IPS DF 4.7 (cell line): ENCODE data around the gene ADAT1.

Source experiments
- DNase-seq: peaks from one replicate; pipeline ENCODE4 v3.0.0-alpha.2; 2013; ENCODE audit warnings: low spot score; ENCODE audit errors: extremely low read depth

Gene ADAT1

DNA sequence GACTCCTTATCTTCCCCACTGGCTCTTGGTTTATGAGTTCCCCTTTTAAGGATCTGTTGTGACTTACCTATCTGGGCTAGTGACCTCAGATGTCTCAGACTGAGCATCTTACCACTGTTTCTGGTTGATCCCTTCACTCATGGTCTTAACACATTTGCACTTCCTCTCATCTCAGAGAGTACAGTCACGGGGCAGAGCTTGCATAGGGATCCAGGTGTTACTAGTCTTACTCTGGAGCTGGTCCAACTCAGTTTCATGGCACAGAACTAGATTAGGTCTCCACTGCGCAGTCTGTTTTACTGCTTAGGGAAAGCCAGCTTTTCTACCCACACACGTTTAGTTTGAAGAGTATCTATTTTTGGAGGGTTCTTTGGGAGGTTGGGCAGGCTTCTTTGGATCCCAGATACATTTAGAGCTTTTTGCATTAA is 46.7 kb downstream of the ADAT1 start:
- no peak for DNase-seq

- DNase-seq = no peak
These were observed 47.1 kb downstream of the ADAT1 start for GRCh38 chr16:75575958-75576357.

- DNase-seq = no peak
These were observed 49.1 kb downstream of the ADAT1 start for GRCh38 chr16:75573955-75574354.

DNA sequence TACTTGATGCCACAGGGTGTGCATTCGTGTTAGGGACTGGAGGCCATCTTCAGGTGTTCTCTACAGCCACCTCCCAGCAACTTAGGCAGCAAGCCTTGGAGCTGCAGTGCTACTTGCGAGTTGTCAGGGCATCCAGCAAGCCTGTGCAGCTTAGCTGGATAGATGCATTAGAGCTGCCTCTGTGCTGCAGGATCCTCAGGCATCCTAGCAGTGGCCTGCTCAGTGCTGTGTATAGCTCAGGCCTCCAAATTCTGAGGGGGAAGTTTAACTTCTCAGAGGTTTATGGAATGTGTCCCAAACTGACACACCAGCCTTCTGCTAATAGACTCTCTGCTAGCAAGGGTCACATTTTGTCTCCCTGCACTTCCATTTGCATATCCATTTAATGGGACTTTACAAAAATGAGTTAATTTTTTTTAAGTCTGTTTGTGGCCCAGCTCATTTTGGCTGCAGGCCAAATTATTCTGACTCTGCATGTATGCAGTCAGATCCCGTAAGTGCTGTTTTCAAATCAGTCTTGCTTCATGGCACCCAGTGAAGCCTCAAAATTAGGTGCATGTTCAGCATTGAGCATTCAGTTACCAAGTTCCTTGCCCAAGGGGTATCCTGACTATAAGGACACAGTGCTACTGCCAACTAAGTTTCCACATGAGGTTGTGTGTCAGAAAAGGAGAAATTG is 50.1 kb downstream of the ADAT1 start:
- DNase-seq = no peak

DNA sequence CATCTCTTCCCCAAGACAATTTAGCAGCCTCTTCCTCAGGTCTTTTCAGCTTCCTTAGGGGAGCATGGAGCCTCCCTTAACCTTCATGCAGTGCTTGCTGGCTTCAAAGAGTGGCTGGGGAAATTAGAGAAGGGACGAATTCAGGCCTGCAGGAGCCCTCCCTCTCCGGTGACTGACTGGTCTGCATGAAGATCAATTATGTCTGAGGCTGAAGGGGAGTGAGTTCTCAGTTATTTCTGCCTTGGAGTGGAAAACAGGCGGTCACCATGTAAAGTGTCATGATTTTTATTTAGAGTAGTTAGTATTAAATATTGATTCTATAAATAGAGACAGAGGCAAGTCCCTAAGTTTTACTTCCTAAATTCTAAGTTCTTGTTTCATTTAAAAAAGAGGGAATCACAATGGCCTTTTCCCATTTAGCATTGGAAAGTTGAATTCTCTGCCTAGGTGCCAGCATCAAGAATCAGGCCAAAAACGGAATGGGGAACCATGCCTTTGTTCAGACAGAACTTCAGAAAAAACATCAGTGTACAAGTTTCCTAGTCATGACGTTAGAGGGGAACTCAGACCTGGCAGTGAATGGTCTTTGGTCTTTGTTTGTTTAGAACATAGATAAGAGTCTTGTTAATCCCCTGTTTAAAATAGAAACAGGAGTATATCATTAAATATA is 52.5 kb downstream of the ADAT1 start:
- no peak for DNase-seq

DNA sequence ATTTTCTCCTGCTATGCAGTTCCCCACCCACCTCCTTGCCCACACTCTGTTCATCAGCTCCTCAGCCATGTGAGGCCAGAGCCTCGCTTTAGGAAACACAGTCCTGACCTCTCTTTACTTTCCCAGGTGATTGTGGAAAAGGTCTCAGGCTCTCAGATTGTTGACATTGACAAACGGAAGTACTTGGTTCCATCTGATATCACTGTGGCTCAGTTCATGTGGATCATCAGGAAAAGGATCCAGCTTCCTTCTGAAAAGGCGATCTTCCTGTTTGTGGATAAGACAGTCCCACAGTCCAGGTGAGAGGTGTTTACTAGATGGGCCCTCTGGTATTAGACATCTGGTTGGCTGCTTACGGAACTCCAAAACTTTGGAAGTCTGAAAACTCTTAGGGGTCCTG is 55.2 kb downstream of the ADAT1 start:
- no peak for DNase-seq

- DNase-seq = no peak
These were observed 56.3 kb downstream of the ADAT1 start for GRCh38 chr16:75566758-75567255.

- DNase-seq = no peak
These were observed 56.9 kb downstream of the ADAT1 start, which contains the start of gene GABARAPL2 for GRCh38 chr16:75566040-75566757. Gene GABARAPL2 (plus strand): TSS chr16:75566379. CDS start chr16:75566487, 108 bp downstream.

- DNase-seq = no peak
These were observed 57.4 kb downstream of the ADAT1 start for GRCh38 chr16:75565640-75566039.

- no peak for DNase-seq
These were observed 63.3 kb downstream of the ADAT1 start for GRCh38 chr16:75559564-75560372.

DNA sequence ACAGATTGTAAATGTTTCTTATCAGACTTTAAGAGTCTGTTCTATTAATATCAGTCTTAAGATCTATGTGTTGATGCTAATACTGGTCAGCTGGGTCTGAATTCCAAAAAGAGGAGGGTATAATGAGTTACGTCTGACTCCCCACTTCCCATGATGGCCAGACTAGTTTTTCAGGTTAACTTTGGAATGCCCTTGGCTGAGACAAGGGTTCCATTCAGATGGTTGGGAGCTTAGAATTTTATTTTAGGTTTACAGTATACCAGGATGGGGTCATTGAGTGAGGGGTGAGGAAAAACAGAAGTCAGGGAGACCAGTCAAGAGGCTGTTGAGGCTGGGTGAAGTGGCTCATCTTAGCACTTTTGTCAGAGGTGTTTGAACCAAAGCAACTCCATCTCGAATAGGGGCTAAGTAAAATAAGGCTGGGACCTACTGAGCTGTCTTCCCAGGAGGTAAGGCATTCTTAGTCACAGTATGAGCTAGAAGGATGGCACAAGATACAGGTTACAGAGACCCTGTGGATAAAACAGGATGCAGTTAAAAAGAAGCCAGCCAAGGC is 64.2 kb downstream of the ADAT1 start:
- DNase-seq = no peak

GRCh38 chr16:75556431-75556950 is 66.6 kb downstream of the ADAT1 start:
- no peak for DNase-seq

DNA sequence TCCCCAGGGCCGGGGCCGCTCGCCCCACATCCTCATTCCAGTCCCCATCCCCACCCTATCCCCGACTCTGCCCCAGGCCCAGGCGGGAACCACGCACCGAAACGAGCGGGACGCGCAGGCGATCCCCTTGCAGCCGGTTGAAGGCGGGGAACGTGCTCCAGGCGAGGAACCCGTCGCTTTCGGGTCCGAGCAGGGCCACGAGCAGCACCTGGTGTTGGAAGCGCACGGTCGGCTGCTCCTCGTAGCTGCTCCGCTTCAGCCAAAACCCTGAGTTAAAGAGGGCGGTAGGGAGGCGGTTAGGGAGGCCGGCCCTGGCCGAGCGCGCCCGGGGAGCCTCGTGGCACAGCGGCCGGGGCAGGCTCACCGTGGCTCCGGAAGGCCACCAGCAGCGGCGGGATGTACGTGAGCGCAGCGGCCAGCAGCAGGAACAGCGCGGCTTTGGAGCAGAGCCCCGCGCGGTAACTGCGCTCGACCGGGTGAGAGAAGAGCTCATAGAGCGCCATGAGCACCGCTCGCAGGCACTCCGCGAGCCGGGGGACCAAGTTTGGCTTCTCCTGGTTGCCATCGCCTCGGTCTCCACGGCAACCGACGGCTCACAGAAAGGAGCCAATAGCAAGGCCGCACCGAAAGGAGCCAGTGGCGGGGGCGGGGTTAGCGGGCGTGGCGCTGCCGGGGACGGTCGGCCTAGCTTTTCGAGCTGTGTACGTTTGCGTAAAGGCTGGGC is 67.2 kb downstream of the ADAT1 start, which contains the start of gene TMEM231:
Gene TMEM231, minus strand, starts transcription at position 546 of the 724 bp plus-strand sequence. Its CDS starts 43 bp downstream, at position 503.
- no peak for DNase-seq

GRCh38 chr16:75555213-75555706 is 67.8 kb downstream of the ADAT1 start:
- DNase-seq = no peak

DNA sequence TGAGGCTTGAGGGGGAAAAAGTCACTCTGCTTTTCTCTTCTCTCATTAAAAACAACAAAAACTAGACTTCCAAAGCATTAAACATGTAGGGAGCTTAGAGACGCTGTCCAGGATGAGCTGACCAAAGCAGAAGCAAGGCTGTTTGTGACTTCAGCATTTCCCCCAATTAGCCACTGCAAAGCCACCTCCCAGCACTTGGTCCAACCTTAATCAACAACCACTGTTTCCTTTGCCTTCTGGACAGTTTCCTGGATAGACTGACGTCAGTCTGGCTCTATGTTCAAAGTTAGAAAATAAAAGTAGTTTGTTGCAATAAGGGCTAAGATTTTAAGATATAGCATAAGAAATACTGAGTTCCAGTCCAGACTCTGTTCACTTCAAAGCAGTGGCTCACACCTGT is 70.1 kb downstream of the ADAT1 start:
- DNase-seq = no peak

- no peak for DNase-seq
These were observed 72.8 kb downstream of the ADAT1 start for GRCh38 chr16:75550211-75550662.
